ENCODE results near the gene FRMD4A.

DNA sequence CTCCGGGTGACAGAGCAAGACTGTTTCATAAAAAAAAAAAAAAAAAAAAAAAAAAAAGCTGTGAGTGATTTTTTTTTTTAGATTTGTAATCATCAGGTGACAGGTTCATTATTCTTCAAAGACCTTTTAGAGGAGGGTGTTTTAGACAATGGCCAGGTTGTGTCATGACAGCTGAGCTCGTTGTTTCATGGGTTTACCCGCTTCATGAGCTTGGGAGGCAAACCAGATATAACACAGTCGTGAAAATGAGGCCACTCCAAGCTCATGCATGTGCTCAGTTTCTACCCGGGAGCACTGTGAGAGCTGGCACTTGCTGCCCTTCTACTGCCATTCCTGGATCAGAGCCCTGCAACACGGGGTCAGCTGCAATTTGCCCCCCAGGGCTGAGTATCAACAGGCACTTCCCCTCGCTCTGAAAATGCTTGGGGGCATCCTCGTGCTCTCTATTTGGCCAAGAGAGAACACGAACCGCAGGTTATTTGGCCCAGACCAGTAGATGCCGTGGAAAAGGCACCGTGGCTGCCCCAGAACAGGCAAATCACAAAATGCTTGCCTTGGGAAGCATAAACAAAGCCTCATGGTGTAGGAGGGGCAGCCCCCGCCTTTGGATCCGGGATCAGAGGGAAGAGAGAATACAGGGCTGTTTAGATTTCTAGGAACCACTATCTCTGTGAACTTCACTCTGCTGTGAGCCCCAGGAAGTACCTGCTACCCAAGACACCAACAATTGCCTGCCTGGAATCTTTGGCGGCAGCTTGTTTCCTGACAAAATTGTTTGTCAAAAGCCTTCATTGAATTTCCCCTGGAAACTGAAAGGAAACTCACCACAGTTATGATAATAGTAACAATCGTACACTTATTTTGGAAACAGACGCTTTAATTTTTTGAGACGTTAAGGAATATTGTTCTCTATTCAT is 371.0 kb downstream of the FRMD4A start:
- TF ChIP-seq, protein P1, sequence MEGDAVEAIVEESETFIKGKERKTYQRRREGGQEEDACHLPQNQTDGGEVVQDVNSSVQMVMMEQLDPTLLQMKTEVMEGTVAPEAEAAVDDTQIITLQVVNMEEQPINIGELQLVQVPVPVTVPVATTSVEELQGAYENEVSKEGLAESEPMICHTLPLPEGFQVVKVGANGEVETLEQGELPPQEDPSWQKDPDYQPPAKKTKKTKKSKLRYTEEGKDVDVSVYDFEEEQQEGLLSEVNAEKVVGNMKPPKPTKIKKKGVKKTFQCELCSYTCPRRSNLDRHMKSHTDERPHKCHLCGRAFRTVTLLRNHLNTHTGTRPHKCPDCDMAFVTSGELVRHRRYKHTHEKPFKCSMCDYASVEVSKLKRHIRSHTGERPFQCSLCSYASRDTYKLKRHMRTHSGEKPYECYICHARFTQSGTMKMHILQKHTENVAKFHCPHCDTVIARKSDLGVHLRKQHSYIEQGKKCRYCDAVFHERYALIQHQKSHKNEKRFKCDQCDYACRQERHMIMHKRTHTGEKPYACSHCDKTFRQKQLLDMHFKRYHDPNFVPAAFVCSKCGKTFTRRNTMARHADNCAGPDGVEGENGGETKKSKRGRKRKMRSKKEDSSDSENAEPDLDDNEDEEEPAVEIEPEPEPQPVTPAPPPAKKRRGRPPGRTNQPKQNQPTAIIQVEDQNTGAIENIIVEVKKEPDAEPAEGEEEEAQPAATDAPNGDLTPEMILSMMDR (IDR thresholded peaks at IDR 0.05 in 4 of 5, conservative IDR thresholded peaks at IDR 0.05 in 1 of 5): no peak
- TF ChIP-seq POLR2A (IDR thresholded peaks at IDR 0.05): no peak
